DOHH2 (cell line): ENCODE results near the gene LSR.

Source experiments
- H3F3A ChIP-seq: fragments of 200-600 bp; sonication (generic), shearing (Covaris generic); 2 replicates; pipeline ENCODE4 v1.6.0; 2016; ENCODE audit warnings: antibody characterized with exemption, mild to moderate bottlenecking; ENCODE audit not compliant: control insufficient read depth, insufficient read depth
- H3K27ac ChIP-seq: fragments of 200-600 bp; sonication (generic); 2 replicates; pipeline ENCODE4 v1.5.1; 2014; ENCODE audit warnings: low read depth, mild to moderate bottlenecking, low read length, moderate library complexity
- H3K27me3 ChIP-seq: fragments of 200-600 bp; sonication (generic); 2 replicates; pipeline ENCODE4 v1.6.1; 2014; ENCODE audit warnings: mild to moderate bottlenecking, low read length, mixed read lengths; ENCODE audit not compliant: control insufficient read depth
- H3K36me3 ChIP-seq: fragments of 200-600 bp; sonication (generic); 2 replicates; pipeline ENCODE4 v1.6.1; 2014; ENCODE audit warnings: mild to moderate bottlenecking, low read length, moderate library complexity, mixed read lengths; ENCODE audit not compliant: control insufficient read depth
- H3K4me1 ChIP-seq: fragments of 200-600 bp; sonication (generic); 2 replicates; pipeline ENCODE4 v1.6.1; 2014; ENCODE audit warnings: mild to moderate bottlenecking, low read length, mixed read lengths; ENCODE audit not compliant: control insufficient read depth
- H3K4me2 ChIP-seq: fragments of 200-600 bp; sonication (generic); 2 replicates; pipeline ENCODE4 v1.6.0; 2014; ENCODE audit warnings: mild to moderate bottlenecking, low read length, moderate library complexity
- H3K4me3 ChIP-seq: fragments of 200-600 bp; sonication (generic); 2 replicates; pipeline ENCODE4 v1.5.1; 2014; ENCODE audit warnings: mild to moderate bottlenecking, low read length, mixed read lengths
- H3K79me2 ChIP-seq: fragments of 200-600 bp; sonication (generic); 2 replicates; pipeline ENCODE4 v1.6.1; 2014; ENCODE audit warnings: mild to moderate bottlenecking, low read length, mixed read lengths; ENCODE audit not compliant: control insufficient read depth
- H3K9me2 ChIP-seq: fragments of 200-600 bp; sonication (generic); replicated peaks from 2 replicates; pipeline ENCODE4 v1.6.1; 2014; ENCODE audit warnings: mild to moderate bottlenecking, low read length, mixed read lengths; ENCODE audit not compliant: control insufficient read depth
- H3K9me3 ChIP-seq: fragments of 200-600 bp; sonication (generic); 2 replicates; pipeline ENCODE4 v1.6.1; 2014; ENCODE audit warnings: antibody characterized with exemption, low read length, mixed read lengths; ENCODE audit not compliant: control insufficient read depth, insufficient read depth
- H4K20me1 ChIP-seq: fragments of 200-600 bp; sonication (generic); 2 replicates; pipeline ENCODE4 v1.6.0; 2014; ENCODE audit warnings: low read depth, mild to moderate bottlenecking, antibody characterized with exemption, low read length, moderate library complexity; ENCODE audit not compliant: control insufficient read depth, insufficient read depth
- CTCF ChIP-seq: fragments of 200-600 bp; sonication (generic); IDR thresholded peaks from one replicate; pipeline ENCODE4 v1.5.1; 2014; ENCODE audit warnings: antibody characterized with exemption, mild to moderate bottlenecking, low read depth, low read length; ENCODE audit not compliant: poor library complexity, severe bottlenecking
- EZH2phosphoT487 ChIP-seq: fragments of 200-600 bp; sonication (generic); IDR thresholded peaks from 2 replicates; pipeline ENCODE4 v1.6.1; 2017; ENCODE audit warnings: borderline replicate concordance, mild to moderate bottlenecking, antibody characterized with exemption, low read length, moderate library complexity, mixed read lengths

Gene LSR

GRCh38 chr19:35271546-35271945 lies 22.7 kb downstream of the LSR start:
- Histone ChIP-seq H3K27me3 (no peaks in the 10 kb centered on the region), H3K9me2 (no peaks in the 10 kb centered on the region), H3K4me2 (peak overlapping the region; percentile 30; the same call in 1 of the 2 replicates), H3F3A (no peaks in the 10 kb centered on the region; the same call in 1 of the 2 replicates), H3K79me2 (peaks cover 43% of the 10 kb centered on the region), H3K36me3 (peaks cover 78% of the 10 kb centered on the region), H3K9me3 (no peaks in the 10 kb centered on the region), H3K4me1 (peaks cover 37% of the 10 kb centered on the region), H3K27ac (no peak overlapping the region), H4K20me1 (peaks cover 7% of the 10 kb centered on the region; the same call in 1 of the 2 replicates), H3K4me3 (no peak overlapping the region)
- no peak for TF ChIP-seq CTCF
- no peak for TF ChIP-seq EZH2phosphoT487

- Histone ChIP-seq H3K36me3 (peaks cover 78% of the 10 kb centered on the region), H3K79me2 (peaks cover 36% of the 10 kb centered on the region), H3K4me2 (peak overlapping the region; percentile 30; the same call in 1 of the 2 replicates), H3K9me3 (no peaks in the 10 kb centered on the region), H3K27me3 (no peaks in the 10 kb centered on the region), H3K27ac (no peak overlapping the region), H4K20me1 (peaks cover 7% of the 10 kb centered on the region; the same call in 1 of the 2 replicates), H3K9me2 (no peaks in the 10 kb centered on the region), H3K4me3 (no peak overlapping the region), H3K4me1 (peaks cover 31% of the 10 kb centered on the region), H3F3A (no peaks in the 10 kb centered on the region; the same call in 1 of the 2 replicates)
- no peak for TF ChIP-seq CTCF
- TF ChIP-seq EZH2phosphoT487: no peak
These were observed 23.4 kb downstream of the LSR start for GRCh38 chr19:35272122-35272719.

- Histone ChIP-seq H3K4me2 (no peak overlapping the region), H3K27me3 (no peaks in the 10 kb centered on the region), H3K9me2 (no peaks in the 10 kb centered on the region), H3F3A (no peaks in the 10 kb centered on the region; the same call in 1 of the 2 replicates), H4K20me1 (peaks cover 7% of the 10 kb centered on the region; the same call in 1 of the 2 replicates), H3K4me1 (peaks cover 31% of the 10 kb centered on the region), H3K79me2 (peaks cover 29% of the 10 kb centered on the region), H3K36me3 (peaks cover 79% of the 10 kb centered on the region), H3K4me3 (no peak overlapping the region), H3K9me3 (no peaks in the 10 kb centered on the region), H3K27ac (no peak overlapping the region)
- TF ChIP-seq CTCF (no peak), EZH2phosphoT487 (no peak)
These were observed 24.3 kb downstream of the LSR start for GRCh38 chr19:35272954-35273649.
